ENCODE measurements around the gene CTNNA3.

GRCh38 chr10:67268146-67268545 lies 427.8 kb downstream of the CTNNA3 start:
- TF ChIP-seq POLR2A (IDR thresholded peaks at IDR 0.05; ENCODE audit: low read depth, low read length), result no peak
- no peak for TF ChIP-seq CTCF (IDR thresholded peaks at IDR 0.05; ENCODE audit: extremely low read depth in 1 of 2, insufficient read depth in 1 of 2, low read depth in 1 of 2, low read length in 2 of 2)
- TF ChIP-seq MAX (IDR thresholded peaks at IDR 0.05; ENCODE audit: insufficient read depth, insufficient read length), result no peak
- TF ChIP-seq GATA2 (IDR thresholded peaks at IDR 0.05; ENCODE audit: insufficient read depth, insufficient read length, low read depth, low read length), result no peak
